ENCODE data around the gene PARD3B.

DNA sequence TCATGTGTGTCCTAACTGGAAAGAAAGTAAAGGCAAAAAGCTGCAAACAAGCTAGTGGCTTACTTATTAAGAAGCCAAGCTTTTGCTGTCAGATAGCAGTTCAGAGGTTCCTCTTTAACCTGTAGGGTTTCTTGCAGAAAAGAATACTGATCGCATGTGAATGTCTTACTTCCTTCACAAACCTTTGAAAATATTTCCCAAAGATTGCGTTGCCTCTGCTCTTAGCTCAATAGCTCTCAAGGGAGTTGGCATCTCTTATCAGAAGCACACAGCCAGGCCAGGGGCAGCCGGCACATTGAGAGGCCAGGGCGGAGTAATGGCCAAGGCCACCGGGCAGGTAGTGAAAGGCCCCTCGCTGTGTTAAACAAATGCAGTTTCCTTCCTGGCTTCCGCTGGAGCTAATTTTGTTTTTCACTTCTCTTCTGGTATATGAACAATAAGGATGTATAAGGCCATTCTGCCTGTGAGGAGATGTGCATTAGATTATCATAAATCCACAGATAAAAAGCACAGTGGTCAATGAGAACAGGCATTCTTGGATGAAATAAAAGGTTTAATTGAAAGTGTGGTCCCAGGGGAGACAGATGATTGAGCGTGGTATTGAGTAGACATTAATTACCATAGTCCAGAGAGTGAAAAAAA is 594.7 kb downstream of the PARD3B start:
- TF ChIP-seq CREB1 (CRISPR knock-in tag; IDR thresholded peaks at IDR 0.05; ENCODE audit: low read depth) (no peak), EZH2phosphoT487 (IDR thresholded peaks at IDR 0.05; ENCODE audit: unreplicated experiment) (no peak), EZH2 (IDR thresholded peaks at IDR 0.05; ENCODE audit: low read depth, unreplicated experiment) (no peak), POLR2AphosphoS5 (IDR thresholded peaks at IDR 0.05; ENCODE audit: low read depth) (no peak), ZNF114 (CRISPR knock-in tag; IDR thresholded peaks at IDR 0.05) (no peak), JUNB (IDR thresholded peaks at IDR 0.05; ENCODE audit: unreplicated experiment) (no peak)
- TF ChIP-seq, protein P1, sequence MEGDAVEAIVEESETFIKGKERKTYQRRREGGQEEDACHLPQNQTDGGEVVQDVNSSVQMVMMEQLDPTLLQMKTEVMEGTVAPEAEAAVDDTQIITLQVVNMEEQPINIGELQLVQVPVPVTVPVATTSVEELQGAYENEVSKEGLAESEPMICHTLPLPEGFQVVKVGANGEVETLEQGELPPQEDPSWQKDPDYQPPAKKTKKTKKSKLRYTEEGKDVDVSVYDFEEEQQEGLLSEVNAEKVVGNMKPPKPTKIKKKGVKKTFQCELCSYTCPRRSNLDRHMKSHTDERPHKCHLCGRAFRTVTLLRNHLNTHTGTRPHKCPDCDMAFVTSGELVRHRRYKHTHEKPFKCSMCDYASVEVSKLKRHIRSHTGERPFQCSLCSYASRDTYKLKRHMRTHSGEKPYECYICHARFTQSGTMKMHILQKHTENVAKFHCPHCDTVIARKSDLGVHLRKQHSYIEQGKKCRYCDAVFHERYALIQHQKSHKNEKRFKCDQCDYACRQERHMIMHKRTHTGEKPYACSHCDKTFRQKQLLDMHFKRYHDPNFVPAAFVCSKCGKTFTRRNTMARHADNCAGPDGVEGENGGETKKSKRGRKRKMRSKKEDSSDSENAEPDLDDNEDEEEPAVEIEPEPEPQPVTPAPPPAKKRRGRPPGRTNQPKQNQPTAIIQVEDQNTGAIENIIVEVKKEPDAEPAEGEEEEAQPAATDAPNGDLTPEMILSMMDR (conservative IDR thresholded peaks at IDR 0.05; ENCODE audit: low read depth in 2 of 2), result no peak
- TF ChIP-seq, protein P2, sequence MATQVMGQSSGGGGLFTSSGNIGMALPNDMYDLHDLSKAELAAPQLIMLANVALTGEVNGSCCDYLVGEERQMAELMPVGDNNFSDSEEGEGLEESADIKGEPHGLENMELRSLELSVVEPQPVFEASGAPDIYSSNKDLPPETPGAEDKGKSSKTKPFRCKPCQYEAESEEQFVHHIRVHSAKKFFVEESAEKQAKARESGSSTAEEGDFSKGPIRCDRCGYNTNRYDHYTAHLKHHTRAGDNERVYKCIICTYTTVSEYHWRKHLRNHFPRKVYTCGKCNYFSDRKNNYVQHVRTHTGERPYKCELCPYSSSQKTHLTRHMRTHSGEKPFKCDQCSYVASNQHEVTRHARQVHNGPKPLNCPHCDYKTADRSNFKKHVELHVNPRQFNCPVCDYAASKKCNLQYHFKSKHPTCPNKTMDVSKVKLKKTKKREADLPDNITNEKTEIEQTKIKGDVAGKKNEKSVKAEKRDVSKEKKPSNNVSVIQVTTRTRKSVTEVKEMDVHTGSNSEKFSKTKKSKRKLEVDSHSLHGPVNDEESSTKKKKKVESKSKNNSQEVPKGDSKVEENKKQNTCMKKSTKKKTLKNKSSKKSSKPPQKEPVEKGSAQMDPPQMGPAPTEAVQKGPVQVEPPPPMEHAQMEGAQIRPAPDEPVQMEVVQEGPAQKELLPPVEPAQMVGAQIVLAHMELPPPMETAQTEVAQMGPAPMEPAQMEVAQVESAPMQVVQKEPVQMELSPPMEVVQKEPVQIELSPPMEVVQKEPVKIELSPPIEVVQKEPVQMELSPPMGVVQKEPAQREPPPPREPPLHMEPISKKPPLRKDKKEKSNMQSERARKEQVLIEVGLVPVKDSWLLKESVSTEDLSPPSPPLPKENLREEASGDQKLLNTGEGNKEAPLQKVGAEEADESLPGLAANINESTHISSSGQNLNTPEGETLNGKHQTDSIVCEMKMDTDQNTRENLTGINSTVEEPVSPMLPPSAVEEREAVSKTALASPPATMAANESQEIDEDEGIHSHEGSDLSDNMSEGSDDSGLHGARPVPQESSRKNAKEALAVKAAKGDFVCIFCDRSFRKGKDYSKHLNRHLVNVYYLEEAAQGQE (IDR thresholded peaks at IDR 0.05; ENCODE audit: unreplicated experiment), result no peak
